GM23338 (cell line): ENCODE measurements around the gene MAP1LC3A. TPM values are rescaled to one million over a fixed set of nuclear protein-coding genes. Genes with fewer than 3 reads are reported as not detected.

Source experiments
- ATAC-seq: fragments of 200-7000 bp; cut with Tn5 transposase; 3 replicates; pipeline ENCODE4 v1.9.1; 2020
- DNase-seq: peaks from one replicate; pipeline ENCODE4 v3.0.0-alpha.2; 2015; ENCODE audit warnings: low spot score
- H2AFZ ChIP-seq: fragments of 200-600 bp; sonication (generic); 2 replicates; pipeline ENCODE4 v1.8.0; 2016; ENCODE audit warnings: antibody characterized with exemption, mild to moderate bottlenecking, moderate library complexity
- H3F3A ChIP-seq: fragments of 200-600 bp; sonication (generic); replicated peaks from 2 replicates; pipeline ENCODE4 v1.8.0; 2017; ENCODE audit warnings: antibody characterized with exemption, mixed run types, low read depth
- H3K27ac ChIP-seq: fragments of 200-600 bp; sonication (generic); 2 replicates; pipeline ENCODE4 v1.6.1; 2016; ENCODE audit warnings: low read depth
- H3K27me3 ChIP-seq: fragments of 200-600 bp; sonication (generic); 2 replicates; pipeline ENCODE4 v1.8.0; 2016; ENCODE audit warnings: mild to moderate bottlenecking, mixed run types, moderate library complexity; ENCODE audit not compliant: insufficient read depth
- H3K36me3 ChIP-seq: fragments of 200-600 bp; sonication (generic); 2 replicates; pipeline ENCODE4 v1.8.0; 2016; ENCODE audit warnings: mild to moderate bottlenecking; ENCODE audit not compliant: insufficient read depth
- H3K4me1 ChIP-seq: fragments of 200-600 bp; sonication (generic); 2 replicates; pipeline ENCODE4 v1.8.0; 2016; ENCODE audit warnings: mild to moderate bottlenecking, moderate library complexity; ENCODE audit not compliant: insufficient read depth
- H3K4me2 ChIP-seq: fragments of 200-600 bp; sonication (generic); 2 replicates; pipeline ENCODE4 v1.7.1; 2017; ENCODE audit warnings: mixed run types
- H3K4me3 ChIP-seq: fragments of 200-600 bp; sonication (generic); 2 replicates; pipeline ENCODE4 v1.6.1; 2016; ENCODE audit warnings: mixed run types
- H3K79me2 ChIP-seq: fragments of 200-600 bp; sonication (generic); replicated peaks from 2 replicates; pipeline ENCODE4 v1.8.0; 2017; ENCODE audit warnings: mild to moderate bottlenecking; ENCODE audit not compliant: insufficient read depth
- H3K9me2 ChIP-seq: fragments of 200-600 bp; sonication (generic); 2 replicates; pipeline ENCODE4 v1.8.0; 2017; ENCODE audit not compliant: insufficient read depth
- H4K20me1 ChIP-seq: fragments of 200-600 bp; sonication (generic); replicated peaks from 2 replicates; pipeline ENCODE4 v1.8.0; 2017; ENCODE audit warnings: mild to moderate bottlenecking; ENCODE audit not compliant: insufficient read depth
- H3K27ac Mint-ChIP-seq: 2 replicates; pipeline ENCODE4 v1.8.0; 2020; ENCODE audit warnings: inconsistent platforms, mild to moderate bottlenecking, moderate library complexity, mixed read lengths
- H3K27me3 Mint-ChIP-seq: 3 replicates; pipeline ENCODE4 v1.8.0; 2022; ENCODE audit warnings: low read depth, mild to moderate bottlenecking, moderate library complexity, mixed read lengths, inconsistent platforms; ENCODE audit not compliant: insufficient read depth, poor library complexity
- H3K36me3 Mint-ChIP-seq: 3 replicates; pipeline ENCODE4 v1.8.0; 2021; ENCODE audit warnings: low read depth, mild to moderate bottlenecking, inconsistent platforms, moderate library complexity, mixed read lengths
- H3K4me1 Mint-ChIP-seq: 3 replicates; pipeline ENCODE4 v1.8.0; 2020; ENCODE audit warnings: mild to moderate bottlenecking, inconsistent platforms, mixed read lengths
- H3K4me3 Mint-ChIP-seq: 3 replicates; pipeline ENCODE4 v1.8.0; 2021; ENCODE audit warnings: moderate library complexity, mild to moderate bottlenecking, inconsistent platforms, mixed read lengths
- H3K9me3 Mint-ChIP-seq: 3 replicates; pipeline ENCODE4 v1.8.0; 2020; ENCODE audit warnings: moderate library complexity, mild to moderate bottlenecking, inconsistent platforms, mixed read lengths
- CTCF ChIP-seq, 2 experiments: fragments of 200-600 bp in 1 of 2; sonication (generic) in 1 of 2; conservative IDR thresholded peaks; 2 replicates each; pipeline versions ENCODE4 v1.5.1 to v1.6.1; 2016 to 2017; ENCODE audit warnings: antibody characterized with exemption in 2 of 2, low read depth in 2 of 2, mild to moderate bottlenecking in 2 of 2, moderate library complexity in 1 of 2
- ZNF462 ChIP-seq: fragments of 250-450 bp; sonication (Bioruptor Pico); IDR thresholded peaks from 2 replicates; pipeline ENCODE4 v1.5.0; 2020; ENCODE audit warnings: mild to moderate bottlenecking, moderate library complexity
- polyA plus RNA-seq: library from polyadenylated mRNA; unstranded; fragments of >200 nt; fragmentation: Nextera tagmentation; extraction: Ambion mirVana; gene quantifications from 2 replicates; pipeline ENCODE4 v1.2.1, GENCODE V29; 2016
- total RNA-seq: library from RNA; depleted of rRNA; stranded (reverse); fragments of >200 nt; shearing (Covaris generic); gene quantifications from 2 replicates; pipeline ENCODE4 v1.2.3, GENCODE V29; 2014

Gene MAP1LC3A
- total and polyA plus RNA-seq, 2 experiments from 2014 or later, result 15.2 to 15.9 TPM

GRCh38 chr20:34525342-34525708, 33.2 kb upstream of the MAP1LC3A start (continued):
- no peak for TF ChIP-seq ZNF462 (CRISPR knock-in tag)

GRCh38 chr20:34525709-34526416, 32.7 kb upstream of the MAP1LC3A start:
- peaks cover 8% of the 10 kb centered on the region for H3K4me1 Mint-ChIP-seq
- ATAC-seq (no peak), DNase-seq (no peak)
- no peaks in the 10 kb centered on the region; the same call in 1 of the 2 replicates for H3F3A ChIP-seq
- peaks cover 4% of the 10 kb centered on the region for H3K27me3 Mint-ChIP-seq
- no peak overlapping the region for H3K4me3 Mint-ChIP-seq
- H3K27me3 ChIP-seq, result no peaks in the 10 kb centered on the region
- H4K20me1 ChIP-seq, result peaks cover 42% of the 10 kb centered on the region
- TF ChIP-seq CTCF (conservative IDR thresholded peaks at IDR 0.05; ENCODE audit: low read depth in 2 of 2), result no peak
- H3K36me3 Mint-ChIP-seq, result peaks cover 46% of the 10 kb centered on the region
- 0 out of 2 replicates have a peak overlapping the region, but pooled peaks have one; percentile 14 for H3K27ac ChIP-seq
- H3K36me3 ChIP-seq, result peaks cover 5% of the 10 kb centered on the region; the same call in 1 of the 2 replicates
- H3K9me3 Mint-ChIP-seq, result no peaks in the 10 kb centered on the region
- H3K9me2 ChIP-seq, result no peaks in the 10 kb centered on the region
- no peak overlapping the region for H2AFZ ChIP-seq
- no peak overlapping the region for H3K4me2 ChIP-seq
- peaks cover 46% of the 10 kb centered on the region for H3K79me2 ChIP-seq
- peak overlapping the region; percentile 72; the same call in 1 of the 2 replicates for H3K27ac Mint-ChIP-seq
- no peaks in the 10 kb centered on the region; the same call in 1 of the 2 replicates for H3K4me1 ChIP-seq
- H3K4me3 ChIP-seq, result no peak overlapping the region
